Measurements from ENCODE around the gene PIAS4. TPM values are rescaled to one million over a fixed set of nuclear protein-coding genes. Genes with fewer than 3 reads are reported as not detected.

PIAS4 gene
- total and polyA plus RNA-seq, 2 of the 13 experiments (the other 11 are each of a cell fraction or from before 2014, with no cell fraction given), result 9.0 to 20.1 TPM

DNA sequence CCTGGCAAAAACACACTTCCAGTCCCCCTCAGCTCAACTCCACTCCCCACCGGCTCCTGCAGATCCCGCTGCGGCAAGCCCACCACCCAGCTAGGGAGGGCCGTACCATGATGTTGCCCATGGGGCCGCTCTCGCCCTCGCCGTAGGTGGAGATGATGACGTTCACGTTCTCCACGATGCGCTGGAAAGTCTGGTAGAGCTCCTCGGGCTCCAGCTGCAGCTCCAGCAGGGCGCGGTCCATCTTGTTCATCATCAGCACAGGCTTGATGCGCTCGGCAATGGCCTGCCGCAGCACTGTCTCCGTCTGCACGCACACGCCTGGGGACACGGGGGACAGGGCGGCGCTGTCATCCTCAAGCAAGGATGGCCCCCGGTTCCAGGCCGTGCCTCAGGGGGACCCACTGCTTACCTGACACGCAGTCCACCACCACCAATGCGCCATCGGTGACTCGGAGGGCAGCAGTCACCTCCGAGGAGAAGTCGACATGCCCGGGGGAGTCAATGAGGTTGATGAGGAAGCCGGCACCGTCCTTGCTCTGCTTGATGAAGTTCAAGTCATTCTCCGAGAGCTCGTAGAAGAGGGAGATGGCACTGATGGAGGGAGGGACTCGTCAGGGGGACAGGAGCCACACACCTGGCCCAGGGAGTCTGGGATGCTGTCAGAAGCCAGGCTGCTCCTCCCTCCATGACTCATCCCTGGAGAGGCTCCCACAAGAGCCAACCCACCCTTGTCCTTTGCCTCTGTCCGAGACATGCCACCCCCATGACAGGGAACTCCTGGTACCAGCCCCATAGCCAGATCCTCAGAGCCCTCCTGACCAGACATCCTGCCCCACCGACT is 24.6 kb upstream of the PIAS4 start (continued):
- TF ChIP-seq GFI1 (CRISPR knock-in tag; IDR thresholded peaks at IDR 0.05; ENCODE audit: borderline replicate concordance) (no peak), ZBTB7A (CRISPR knock-in tag; IDR thresholded peaks at IDR 0.05) (no peak), DNMT1 (CRISPR knock-in tag; IDR thresholded peaks at IDR 0.05) (no peak), CEBPB (IDR thresholded peaks at IDR 0.05; ENCODE audit: borderline replicate concordance, low read depth, low read length) (no peak), ZBTB8A (CRISPR knock-in tag; IDR thresholded peaks at IDR 0.05; ENCODE audit: borderline replicate concordance, low read depth) (no peak), ZNF33A (CRISPR knock-in tag; IDR thresholded peaks at IDR 0.05; ENCODE audit: borderline replicate concordance) (no peak), SP5 (CRISPR knock-in tag; IDR thresholded peaks at IDR 0.05; ENCODE audit: borderline replicate concordance, low read depth) (no peak), MXI1 (IDR thresholded peaks at IDR 0.05; ENCODE audit: borderline replicate concordance, low read depth, low read length) (no peak), NR2F1 (CRISPR knock-in tag; IDR thresholded peaks at IDR 0.05) (no peak), NCOA2 (CRISPR knock-in tag; IDR thresholded peaks at IDR 0.05) (no peak), THAP11 (CRISPR knock-in tag; IDR thresholded peaks at IDR 0.05) (no peak), RARG (CRISPR knock-in tag; IDR thresholded peaks at IDR 0.05; ENCODE audit: low read depth) (no peak), ZNF672 (CRISPR knock-in tag; IDR thresholded peaks at IDR 0.05) (no peak), ZNF552 (CRISPR knock-in tag; IDR thresholded peaks at IDR 0.05; ENCODE audit: borderline replicate concordance) (no peak), SP4 (CRISPR knock-in tag; IDR thresholded peaks at IDR 0.05) (peak; percentile 32; the same call in 1 of the 2 replicates), SP140L (CRISPR knock-in tag; IDR thresholded peaks at IDR 0.05; ENCODE audit: borderline replicate concordance) (no peak), AGO2 (optimal IDR thresholded peaks at IDR 0.05; ENCODE audit: low read depth, low read length) (peak; percentile 96), ZFP82 (CRISPR knock-in tag; IDR thresholded peaks at IDR 0.05; ENCODE audit: borderline replicate concordance) (no peak)
- TF ChIP-seq, protein P1, sequence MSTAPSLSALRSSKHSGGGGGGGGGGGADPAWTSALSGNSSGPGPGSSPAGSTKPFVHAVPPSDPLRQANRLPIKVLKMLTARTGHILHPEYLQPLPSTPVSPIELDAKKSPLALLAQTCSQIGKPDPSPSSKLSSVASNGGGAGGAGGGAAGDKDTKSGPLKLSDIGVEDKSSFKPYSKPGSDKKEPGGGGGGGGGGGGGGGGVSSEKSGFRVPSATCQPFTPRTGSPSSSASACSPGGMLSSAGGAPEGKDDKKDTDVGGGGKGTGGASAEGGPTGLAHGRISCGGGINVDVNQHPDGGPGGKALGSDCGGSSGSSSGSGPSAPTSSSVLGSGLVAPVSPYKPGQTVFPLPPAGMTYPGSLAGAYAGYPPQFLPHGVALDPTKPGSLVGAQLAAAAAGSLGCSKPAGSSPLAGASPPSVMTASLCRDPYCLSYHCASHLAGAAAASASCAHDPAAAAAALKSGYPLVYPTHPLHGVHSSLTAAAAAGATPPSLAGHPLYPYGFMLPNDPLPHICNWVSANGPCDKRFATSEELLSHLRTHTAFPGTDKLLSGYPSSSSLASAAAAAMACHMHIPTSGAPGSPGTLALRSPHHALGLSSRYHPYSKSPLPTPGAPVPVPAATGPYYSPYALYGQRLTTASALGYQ (CRISPR knock-in tag; IDR thresholded peaks at IDR 0.05), result no peak
- TF ChIP-seq, protein P2, sequence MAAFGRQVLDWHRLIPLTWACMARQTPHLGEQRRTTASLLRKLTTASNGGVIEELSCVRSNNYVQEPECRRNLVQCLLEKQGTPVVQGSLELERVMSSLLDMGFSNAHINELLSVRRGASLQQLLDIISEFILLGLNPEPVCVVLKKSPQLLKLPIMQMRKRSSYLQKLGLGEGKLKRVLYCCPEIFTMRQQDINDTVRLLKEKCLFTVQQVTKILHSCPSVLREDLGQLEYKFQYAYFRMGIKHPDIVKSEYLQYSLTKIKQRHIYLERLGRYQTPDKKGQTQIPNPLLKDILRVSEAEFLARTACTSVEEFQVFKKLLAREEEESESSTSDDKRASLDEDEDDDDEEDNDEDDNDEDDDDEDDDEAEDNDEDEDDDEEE (CRISPR knock-in tag; IDR thresholded peaks at IDR 0.05), result no peak
- TF ChIP-seq, protein P3, sequence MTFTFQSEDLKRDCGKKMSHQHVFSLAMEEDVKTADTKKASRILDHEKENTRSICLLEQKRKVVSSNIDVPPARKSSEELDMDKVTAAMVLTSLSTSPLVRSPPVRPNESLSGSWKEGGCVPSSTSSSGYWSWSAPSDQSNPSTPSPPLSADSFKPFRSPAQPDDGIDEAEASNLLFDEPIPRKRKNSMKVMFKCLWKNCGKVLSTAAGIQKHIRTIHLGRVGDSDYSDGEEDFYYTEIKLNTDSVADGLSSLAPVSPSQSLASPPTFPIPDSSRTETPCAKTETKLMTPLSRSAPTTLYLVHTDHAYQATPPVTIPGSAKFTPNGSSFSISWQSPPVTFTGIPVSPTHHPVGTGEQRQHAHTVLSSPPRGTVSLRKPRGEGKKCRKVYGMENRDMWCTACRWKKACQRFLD (CRISPR knock-in tag; IDR thresholded peaks at IDR 0.05; ENCODE audit: borderline replicate concordance), result no peak
- TF ChIP-seq, protein P4, sequence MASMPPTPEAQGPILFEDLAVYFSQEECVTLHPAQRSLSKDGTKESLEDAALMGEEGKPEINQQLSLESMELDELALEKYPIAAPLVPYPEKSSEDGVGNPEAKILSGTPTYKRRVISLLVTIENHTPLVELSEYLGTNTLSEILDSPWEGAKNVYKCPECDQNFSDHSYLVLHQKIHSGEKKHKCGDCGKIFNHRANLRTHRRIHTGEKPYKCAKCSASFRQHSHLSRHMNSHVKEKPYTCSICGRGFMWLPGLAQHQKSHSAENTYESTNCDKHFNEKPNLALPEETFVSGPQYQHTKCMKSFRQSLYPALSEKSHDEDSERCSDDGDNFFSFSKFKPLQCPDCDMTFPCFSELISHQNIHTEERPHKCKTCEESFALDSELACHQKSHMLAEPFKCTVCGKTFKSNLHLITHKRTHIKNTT (CRISPR knock-in tag; IDR thresholded peaks at IDR 0.05), result no peak
- TF ChIP-seq, protein P5, sequence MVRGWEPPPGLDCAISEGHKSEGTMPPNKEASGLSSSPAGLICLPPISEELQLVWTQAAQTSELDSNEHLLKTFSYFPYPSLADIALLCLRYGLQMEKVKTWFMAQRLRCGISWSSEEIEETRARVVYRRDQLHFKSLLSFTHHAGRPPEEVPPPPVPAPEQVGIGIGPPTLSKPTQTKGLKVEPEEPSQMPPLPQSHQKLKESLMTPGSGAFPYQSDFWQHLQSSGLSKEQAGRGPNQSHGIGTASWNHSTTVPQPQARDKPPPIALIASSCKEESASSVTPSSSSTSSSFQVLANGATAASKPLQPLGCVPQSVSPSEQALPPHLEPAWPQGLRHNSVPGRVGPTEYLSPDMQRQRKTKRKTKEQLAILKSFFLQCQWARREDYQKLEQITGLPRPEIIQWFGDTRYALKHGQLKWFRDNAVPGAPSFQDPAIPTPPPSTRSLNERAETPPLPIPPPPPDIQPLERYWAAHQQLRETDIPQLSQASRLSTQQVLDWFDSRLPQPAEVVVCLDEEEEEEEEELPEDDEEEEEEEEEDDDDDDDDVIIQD (CRISPR knock-in tag; IDR thresholded peaks at IDR 0.05; ENCODE audit: low read depth), result no peak

All from HepG2 (cell line).